Activated CD4-positive, alpha-beta memory T cell treated with anti-CD3 and anti-CD28 coated beads, Interleukin-2, amount 10 ng/mL, durations not matched to agents 7 days and 5 days (primary cell): ENCODE results near the gene NR3C1. TPM values are rescaled to one million over a fixed set of nuclear protein-coding genes. Genes with fewer than 3 reads are reported as not detected.
A peak's percentile ranks its signal among the peaks of the same experiment; 100 is the strongest.

Source experiments
- CTCF ChIA-PET: fragments of 350-600 bp; sonication (Branson Sonifier 250); formaldehyde crosslinking; loops from one replicate; lab custom pipeline; 2021; ENCODE audit warnings: antibody characterized with exemption, inconsistent platforms; lab: Charles Lee
- POLR2A ChIA-PET: fragments of 350-600 bp; sonication (Branson Sonifier 250); formaldehyde crosslinking; loops from one replicate; lab custom pipeline; 2021; ENCODE audit warnings: antibody characterized with exemption; lab: Charles Lee
- DNase-seq: peaks from one replicate; pipeline ENCODE4 v3.0.0-alpha.2; 2020
- H3K27ac Mint-ChIP-seq: one replicate; pipeline ENCODE4 v1.8.0; 2021; ENCODE audit warnings: mild to moderate bottlenecking, mixed read lengths
- H3K27me3 Mint-ChIP-seq: one replicate; pipeline ENCODE4 v1.8.0; 2021; ENCODE audit warnings: mixed read lengths
- H3K36me3 Mint-ChIP-seq: one replicate; pipeline ENCODE4 v1.8.0; 2021; ENCODE audit warnings: low read depth, mixed read lengths
- H3K4me1 Mint-ChIP-seq: one replicate; pipeline ENCODE4 v1.8.0; 2021; ENCODE audit warnings: mixed read lengths
- H3K4me3 Mint-ChIP-seq: one replicate; pipeline ENCODE4 v1.8.0; 2021; ENCODE audit warnings: mild to moderate bottlenecking, mixed read lengths
- H3K9me3 Mint-ChIP-seq: one replicate; pipeline ENCODE4 v1.8.0; 2021; ENCODE audit warnings: mixed read lengths
- total RNA-seq, 2 experiments: library from RNA; stranded (reverse); gene quantifications; one replicate each; pipeline ENCODE4 v1.2.3, GENCODE V29; 2021

The NR3C1 gene
- total RNA-seq, 2 experiments from 2014 or later, result 79.3 to 81.6 TPM

GRCh38 chr5:143434261-143435209 is 31.0 kb upstream of the NR3C1 start:
- peaks cover 52% of the 10 kb centered on the region for H3K4me1 Mint-ChIP-seq
- H3K27ac Mint-ChIP-seq, result peak overlapping the region; percentile 70
- DNase-seq, result peak; percentile 36
- peak overlapping the region; percentile 77 for H3K4me3 Mint-ChIP-seq
- CTCF ChIA-PET, result interaction anchor here (0.6 to 3.1 kb wide), 5 partner anchors 11 to 758 kb away, joined by 3 to 11 read pairs (median 3); partner anchors contain the start of gene NR3C1
- no peaks in the 10 kb centered on the region for H3K36me3 Mint-ChIP-seq
- H3K9me3 Mint-ChIP-seq, result no peaks in the 10 kb centered on the region
- POLR2A ChIA-PET, result interaction anchor here (0.6 to 4.5 kb wide), 10 partner anchors 9 to 433 kb away, joined by 3 to 35 read pairs (median 4); partner anchors contain the start of gene NR3C1
- H3K27me3 Mint-ChIP-seq, result peaks cover 2% of the 10 kb centered on the region

DNA sequence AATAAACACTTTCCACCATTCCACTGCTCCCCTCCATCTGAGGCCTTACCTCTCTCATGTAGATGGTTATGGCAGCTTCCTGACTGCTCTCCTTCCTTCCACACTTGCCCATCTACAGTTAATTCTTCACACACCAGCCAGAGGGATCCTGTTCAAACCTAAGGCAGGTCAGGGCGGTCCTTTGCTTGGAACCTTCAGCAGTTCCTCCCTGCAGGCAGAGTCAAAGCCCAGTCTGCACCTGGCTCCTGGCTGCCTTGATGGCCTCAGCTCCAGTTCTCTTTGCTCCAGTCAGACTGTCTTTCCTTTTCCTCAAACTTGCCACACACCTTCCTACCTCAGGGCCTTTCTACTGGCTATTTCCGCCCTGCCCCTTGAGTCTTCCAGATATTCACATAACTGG is 30.2 kb upstream of the NR3C1 start:
- POLR2A ChIA-PET, result interaction anchor here (1.2 to 4.5 kb wide), 6 partner anchors 18 to 432 kb away, joined by 3 to 35 read pairs (median 5); partner anchors contain the start of gene NR3C1

DNA sequence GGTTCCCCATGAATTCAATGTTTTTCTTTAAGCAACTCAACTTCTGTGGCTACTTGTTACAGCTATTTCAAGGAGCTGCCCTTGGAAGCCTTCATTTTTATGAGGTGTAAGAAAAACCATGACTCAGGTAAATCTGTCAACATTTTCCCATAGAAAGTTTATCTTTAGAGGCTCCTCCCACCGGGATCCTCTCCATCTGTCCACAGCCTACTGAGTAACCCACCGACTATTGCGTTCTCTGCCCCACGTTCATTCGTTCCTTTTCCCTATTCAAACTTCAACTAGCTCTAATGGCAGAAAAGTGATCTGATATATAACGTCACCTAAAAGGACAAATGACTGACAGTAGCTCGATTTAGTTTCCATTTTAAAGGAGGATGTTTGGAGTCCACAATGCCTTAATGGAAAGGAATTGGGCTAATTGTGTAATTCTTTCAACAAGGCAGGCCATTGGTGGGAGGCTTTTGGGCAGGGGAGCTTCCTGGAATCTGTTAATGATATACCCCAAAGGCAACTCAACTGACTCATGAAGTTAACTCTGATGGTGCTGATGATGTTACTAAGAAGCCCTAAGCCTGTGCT is 29.3 kb upstream of the NR3C1 start:
- Mint-ChIP-seq H3K27ac (no peak overlapping the region), H3K4me1 (peaks cover 52% of the 10 kb centered on the region)

More for the DNA sequence above, 30.2 kb upstream of the NR3C1 start:
- Mint-ChIP-seq H3K27ac (peak overlapping the region; percentile 70), H3K9me3 (no peaks in the 10 kb centered on the region), H3K27me3 (peaks cover 2% of the 10 kb centered on the region), H3K4me1 (peaks cover 52% of the 10 kb centered on the region), H3K4me3 (peak overlapping the region; percentile 77), H3K36me3 (no peaks in the 10 kb centered on the region)
- CTCF ChIA-PET, result interaction anchor here (1.1 to 3.1 kb wide), 4 partner anchors 12 to 759 kb away, joined by 3 to 11 read pairs (median 4); partner anchors contain the start of gene NR3C1
- DNase-seq, result no peak

DNA sequence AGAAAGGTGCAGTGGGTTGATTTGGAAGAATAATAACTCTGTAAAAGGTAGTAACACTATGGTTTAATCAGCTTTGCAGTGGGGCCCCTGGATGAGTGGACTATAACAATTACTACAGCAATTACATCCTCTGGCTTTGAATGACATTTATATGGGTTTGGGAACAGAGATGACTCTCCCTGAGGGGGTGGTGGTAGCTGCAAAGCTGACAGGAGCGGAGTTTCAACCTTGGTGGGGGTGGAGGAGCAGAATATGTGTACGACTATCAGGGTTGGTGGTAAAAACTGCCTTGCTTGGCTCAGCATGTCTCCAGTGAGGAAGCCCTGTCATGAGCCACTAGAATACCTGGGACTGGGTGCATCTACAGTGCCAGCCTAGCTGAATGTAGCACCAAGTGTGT is 28.3 kb upstream of the NR3C1 start:
- H3K9me3 Mint-ChIP-seq, result no peaks in the 10 kb centered on the region
- peaks cover 50% of the 10 kb centered on the region for H3K4me1 Mint-ChIP-seq
- H3K36me3 Mint-ChIP-seq, result no peaks in the 10 kb centered on the region
- ChIA-PET POLR2A (interaction anchor here (4.5 kb wide), 1 partner anchor 28 kb away, joined by 35 read pairs; the partner anchor contains the start of gene NR3C1), CTCF (no interaction called here)
- H3K27ac Mint-ChIP-seq, result no peak overlapping the region
- peak overlapping the region; percentile 24 for H3K4me3 Mint-ChIP-seq
- H3K27me3 Mint-ChIP-seq, result peaks cover 2% of the 10 kb centered on the region
- no peak for DNase-seq

More for the DNA sequence above, 29.3 kb upstream of the NR3C1 start:
- no peaks in the 10 kb centered on the region for H3K36me3 Mint-ChIP-seq
- no peak for DNase-seq
- ChIA-PET POLR2A (interaction anchor here (1.2 to 4.5 kb wide), 3 partner anchors 17 to 32 kb away, joined by 4 to 35 read pairs (median 11); partner anchors contain the start of gene NR3C1), CTCF (interaction anchor here (1.1 kb wide), 1 partner anchor 19 kb away, joined by 4 read pairs; no protein-coding TSS in a partner anchor)
- H3K9me3 Mint-ChIP-seq, result no peaks in the 10 kb centered on the region
- H3K4me3 Mint-ChIP-seq, result peak overlapping the region; percentile 4
- H3K27me3 Mint-ChIP-seq, result peaks cover 2% of the 10 kb centered on the region

DNA sequence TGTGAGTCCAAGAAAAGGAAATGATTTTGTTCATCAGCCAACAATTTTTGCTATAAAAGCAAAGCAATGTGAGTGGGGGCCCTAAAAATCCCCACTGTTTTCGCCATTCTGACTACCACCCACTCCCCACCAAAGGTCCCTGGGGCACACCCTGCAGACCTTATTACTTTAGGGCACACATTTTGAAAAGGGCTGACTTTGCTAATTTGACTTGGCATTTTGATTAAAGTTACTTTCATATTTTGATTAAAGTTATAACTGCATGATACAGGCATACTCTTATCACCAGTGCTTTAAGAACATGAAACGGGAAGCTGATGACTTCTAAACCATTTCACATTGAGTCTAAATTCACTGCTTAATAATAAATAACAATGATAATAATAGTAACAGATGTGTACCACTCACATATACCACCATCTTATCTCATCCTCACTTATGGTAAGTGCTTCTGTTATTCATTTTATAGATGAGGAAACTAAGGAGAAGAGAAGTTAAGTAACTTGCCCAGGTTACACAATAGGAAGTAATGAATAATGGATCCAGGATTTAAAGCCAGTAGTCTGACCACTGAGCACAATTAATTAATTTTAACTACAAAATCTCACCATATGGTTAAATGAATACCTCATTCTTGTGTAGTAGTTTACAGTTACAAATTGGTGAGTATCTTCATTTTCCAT is 25.4 kb upstream of the NR3C1 start:
- DNase-seq, result no peak
- no peak overlapping the region for H3K4me3 Mint-ChIP-seq
- no peak overlapping the region for H3K27ac Mint-ChIP-seq
- POLR2A ChIA-PET, result no interaction called here
- no peaks in the 10 kb centered on the region for H3K36me3 Mint-ChIP-seq
- CTCF ChIA-PET, result no interaction called here
- no peaks in the 10 kb centered on the region for H3K9me3 Mint-ChIP-seq
- H3K4me1 Mint-ChIP-seq, result peaks cover 32% of the 10 kb centered on the region
- no peaks in the 10 kb centered on the region for H3K27me3 Mint-ChIP-seq

- Mint-ChIP-seq H3K4me3 (no peak overlapping the region), H3K27ac (no peak overlapping the region), H3K27me3 (no peaks in the 10 kb centered on the region), H3K9me3 (no peaks in the 10 kb centered on the region), H3K4me1 (peaks cover 27% of the 10 kb centered on the region), H3K36me3 (no peaks in the 10 kb centered on the region)
- ChIA-PET CTCF (no interaction called here), POLR2A (no interaction called here)
- DNase-seq, result no peak
Observed at GRCh38 chr5:143428155-143428554, 24.7 kb upstream of the NR3C1 start.

DNA sequence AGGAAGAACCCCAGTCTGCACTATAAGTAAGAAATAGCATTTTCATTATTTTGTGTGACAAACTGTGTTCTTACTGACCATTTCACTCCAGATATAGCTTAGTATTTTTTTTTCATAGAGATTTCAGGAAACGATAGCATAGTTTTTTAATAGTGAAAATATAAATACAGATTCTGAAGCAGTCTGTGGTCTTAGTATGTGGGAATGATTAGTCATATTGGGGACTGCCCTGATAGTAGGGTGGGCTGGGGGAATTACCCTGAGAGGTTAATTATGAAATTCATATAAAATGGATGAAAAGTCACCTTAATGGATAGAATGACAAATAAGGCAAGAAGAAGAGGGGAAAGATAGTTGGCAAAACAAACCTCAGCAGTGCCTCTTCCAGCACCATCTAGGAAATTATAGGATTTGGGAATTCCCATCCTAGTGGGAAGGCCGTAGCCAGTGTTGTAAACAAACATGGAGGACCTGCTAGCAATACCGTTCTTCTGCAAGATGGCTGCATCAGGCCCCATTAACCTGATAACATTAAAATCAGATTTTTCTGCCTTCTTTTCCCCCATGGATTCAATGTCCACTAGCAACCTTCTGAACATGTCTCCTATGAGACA is 23.7 kb upstream of the NR3C1 start:
- CTCF ChIA-PET, result interaction anchor here (1.3 kb wide), 1 partner anchor 24 kb away, joined by 4 read pairs; the partner anchor contains the start of gene NR3C1

GRCh38 chr5:143426437-143426991 is 23.0 kb upstream of the NR3C1 start:
- CTCF ChIA-PET, result interaction anchor here (1.3 kb wide), 1 partner anchor 23 kb away, joined by 4 read pairs; the partner anchor contains the start of gene NR3C1
- no peak for DNase-seq
- H3K4me1 Mint-ChIP-seq, result peaks cover 18% of the 10 kb centered on the region
- H3K27me3 Mint-ChIP-seq, result no peaks in the 10 kb centered on the region
- H3K4me3 Mint-ChIP-seq, result no peak overlapping the region
- H3K9me3 Mint-ChIP-seq, result no peaks in the 10 kb centered on the region
- POLR2A ChIA-PET, result interaction anchor here (0.8 kb wide), 1 partner anchor 22 kb away, joined by 3 read pairs; no protein-coding TSS in a partner anchor
- H3K36me3 Mint-ChIP-seq, result no peaks in the 10 kb centered on the region
- H3K27ac Mint-ChIP-seq, result no peak overlapping the region

More for the DNA sequence above, 23.7 kb upstream of the NR3C1 start:
- Mint-ChIP-seq H3K4me3 (no peak overlapping the region), H3K27ac (no peak overlapping the region), H3K4me1 (peaks cover 24% of the 10 kb centered on the region), H3K27me3 (no peaks in the 10 kb centered on the region), H3K36me3 (no peaks in the 10 kb centered on the region), H3K9me3 (no peaks in the 10 kb centered on the region)
- POLR2A ChIA-PET, result interaction anchor here (0.8 kb wide), 1 partner anchor 22 kb away, joined by 3 read pairs; no protein-coding TSS in a partner anchor
- DNase-seq, result no peak

DNA sequence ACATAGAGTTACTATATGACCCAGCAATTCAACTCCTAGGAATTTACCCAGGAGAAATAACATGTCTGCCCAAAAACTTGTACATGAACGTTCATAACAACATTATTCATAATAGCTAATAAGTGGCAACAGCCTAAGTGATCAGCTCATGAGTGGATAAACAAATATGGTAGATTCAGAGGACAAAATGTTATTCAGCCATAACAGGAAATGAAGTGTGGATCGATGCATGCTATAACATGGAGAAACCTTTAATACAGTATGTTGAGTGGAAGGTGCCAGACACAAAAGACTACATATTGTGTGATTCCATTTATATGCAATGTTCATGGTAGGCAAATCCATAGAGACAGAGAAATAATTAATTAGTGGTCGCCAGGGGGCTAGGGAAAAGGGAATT is 22.3 kb upstream of the NR3C1 start:
- H3K27me3 Mint-ChIP-seq, result no peaks in the 10 kb centered on the region
- ChIA-PET CTCF (interaction anchor here (1.3 kb wide), 1 partner anchor 22 kb away, joined by 4 read pairs; the partner anchor contains the start of gene NR3C1), POLR2A (no interaction called here)
- H3K36me3 Mint-ChIP-seq, result no peaks in the 10 kb centered on the region
- DNase-seq, result no peak
- H3K4me1 Mint-ChIP-seq, result peaks cover 13% of the 10 kb centered on the region
- H3K27ac Mint-ChIP-seq, result no peak overlapping the region
- no peak overlapping the region for H3K4me3 Mint-ChIP-seq
- no peaks in the 10 kb centered on the region for H3K9me3 Mint-ChIP-seq

- no peak overlapping the region for H3K27ac Mint-ChIP-seq
- POLR2A ChIA-PET, result no interaction called here
- H3K9me3 Mint-ChIP-seq, result no peaks in the 10 kb centered on the region
- no peak overlapping the region for H3K4me3 Mint-ChIP-seq
- H3K4me1 Mint-ChIP-seq, result peaks cover 30% of the 10 kb centered on the region
- H3K36me3 Mint-ChIP-seq, result no peaks in the 10 kb centered on the region
- CTCF ChIA-PET, result no interaction called here
- no peak for DNase-seq
- no peaks in the 10 kb centered on the region for H3K27me3 Mint-ChIP-seq
Observed at GRCh38 chr5:143418140-143418866, 14.8 kb upstream of the NR3C1 start.

GRCh38 chr5:143417503-143418139 is 14.1 kb upstream of the NR3C1 start:
- Mint-ChIP-seq H3K4me3 (no peak overlapping the region), H3K4me1 (peaks cover 33% of the 10 kb centered on the region), H3K27ac (no peak overlapping the region), H3K9me3 (no peaks in the 10 kb centered on the region), H3K36me3 (no peaks in the 10 kb centered on the region), H3K27me3 (no peaks in the 10 kb centered on the region)
- ChIA-PET POLR2A (interaction anchor here (1.2 to 1.7 kb wide), 2 partner anchors 13 to 17 kb away, joined by 3 to 4 read pairs; no protein-coding TSS in a partner anchor), CTCF (interaction anchor here (0.7 kb wide), 1 partner anchor 14 kb away, joined by 3 read pairs; the partner anchor contains the start of gene NR3C1)
- no peak for DNase-seq
